Measurements from ENCODE around the gene NUPR2.
"Not testable (repeated sequence)": the region's sequence is repeated elsewhere in the genome, so short reads cannot be mapped to it uniquely, and the experiment has no call there.

The NUPR2 gene

GRCh38 chr7:56115852-56116538, at the start of gene NUPR2:
NUPR2 (minus strand) TSS chr7:56116417; CDS start chr7:56116314, 103 bp downstream.
- DNase-seq, result no peak

GRCh38 chr7:56157238-56157790, 41.1 kb upstream of the NUPR2 start:
- no peak for DNase-seq

- DNase-seq, result not testable (repeated sequence)
Observed at GRCh38 chr7:56131062-56131461, 14.8 kb upstream of the NUPR2 start.

- no peak for DNase-seq
Observed at GRCh38 chr7:56127241-56127975, 11.2 kb upstream of the NUPR2 start.

GRCh38 chr7:56125831-56126230, 9.6 kb upstream of the NUPR2 start:
- no peak for DNase-seq

- no peak for DNase-seq
Observed at GRCh38 chr7:56124981-56125380, 8.8 kb upstream of the NUPR2 start.

- no peak for DNase-seq
Observed at GRCh38 chr7:56121440-56121839, 5.2 kb upstream of the NUPR2 start.

GRCh38 chr7:56112244-56112643, 4.0 kb downstream of the NUPR2 start:
- not testable (repeated sequence) for DNase-seq

GRCh38 chr7:56110611-56111010, 5.6 kb downstream of the NUPR2 start:
- DNase-seq, result no peak

GRCh38 chr7:56107954-56108258, 8.3 kb downstream of the NUPR2 start:
- DNase-seq, result no peak

- DNase-seq, result peak; percentile 97
Observed at GRCh38 chr7:56106108-56107073, 9.8 kb downstream of the NUPR2 start, which contains the start of gene CHCHD2. CHCHD2 (minus strand) TSS chr7:56106476; CDS start chr7:56106413, 63 bp downstream.

GRCh38 chr7:56105508-56105907, 10.7 kb downstream of the NUPR2 start:
- no peak for DNase-seq

GRCh38 chr7:56104138-56104537, 12.1 kb downstream of the NUPR2 start:
- not testable (repeated sequence) for DNase-seq

- DNase-seq, result no peak
Observed at GRCh38 chr7:56099653-56100052, 16.6 kb downstream of the NUPR2 start.

- DNase-seq, result not testable (repeated sequence)
Observed at GRCh38 chr7:56098187-56099008, 17.8 kb downstream of the NUPR2 start.

- DNase-seq, result no peak
Observed at GRCh38 chr7:56097700-56098099, 18.5 kb downstream of the NUPR2 start.

- no peak for DNase-seq
Observed at GRCh38 chr7:56092789-56093531, 23.3 kb downstream of the NUPR2 start, which contains the start of gene PHKG1. PHKG1 (minus strand) TSS chr7:56092952; CDS start chr7:56088941, 4,011 bp downstream.

- not testable (repeated sequence) for DNase-seq
Observed at GRCh38 chr7:56092388-56092787, 23.8 kb downstream of the NUPR2 start.

GRCh38 chr7:56091591-56091990, 24.6 kb downstream of the NUPR2 start:
- DNase-seq, result no peak

GRCh38 chr7:56087445-56087844, 28.8 kb downstream of the NUPR2 start:
- no peak for DNase-seq

GRCh38 chr7:56086761-56087160, 29.5 kb downstream of the NUPR2 start:
- no peak for DNase-seq
